HCT116 (cell line): Measurements from ENCODE around the gene DVL1. TPM values are rescaled to one million over a fixed set of nuclear protein-coding genes. Genes with fewer than 3 reads are reported as not detected.
A peak's percentile ranks its signal among the peaks of the same experiment; 100 is the strongest.

ENCODE experiments used
- ATAC-seq: fragments of 200-7000 bp; cut with Tn5 transposase; 2 replicates; pipeline ENCODE4 v1.9.1; 2020; ENCODE audit warnings: mild to moderate bottlenecking, moderate library complexity
- BruUV-seq: library from RNA; stranded (reverse); fragments of 400-500 nt; replicated peaks from 2 replicates; lab custom pipeline; 2021; lab: Mats Ljungman, UMichigan
- CTCF ChIA-PET: fragments of 300-600 bp; sonication (Branson Sonifier 250); formaldehyde crosslinking; loops from one replicate; lab custom pipeline; 2021; ENCODE audit warnings: antibody characterized with exemption; lab: Charles Lee
- POLR2A ChIA-PET: fragments of 300-600, 350-600 bp; sonication (Branson Sonifier 250); formaldehyde crosslinking; loops from one replicate; lab custom pipeline; 2021; ENCODE audit warnings: antibody characterized with exemption; lab: Charles Lee
- RAD21 ChIA-PET, 2 experiments: fragments of 300-600 bp; sonication (Branson Sonifier 250); formaldehyde crosslinking; loops; one replicate each; lab custom pipeline; 2023; ENCODE audit warnings: low total read pairs in 2 of 2; ENCODE audit not compliant: uncharacterized antibody in 2 of 2, unreplicated experiment in 2 of 2, low non-redundant PET in 1 of 2; lab: Charles Lee
- DNase-seq: peaks from one replicate; pipeline ENCODE4 v3.0.0-alpha.2; 2010; ENCODE audit warnings: low read depth, low spot score
- H2AFZ ChIP-seq: fragments of 200-600 bp; shearing (Covaris generic), sonication (generic); 2 replicates; pipeline ENCODE4 v1.6.1; 2017; ENCODE audit warnings: low read depth, mixed run types, mixed read lengths, antibody characterized with exemption, low read length; ENCODE audit not compliant: poor library complexity, severe bottlenecking
- H3K27ac ChIP-seq: 2 replicates; pipeline ENCODE4 v1.5.1; 2012; ENCODE audit warnings: low read depth, low read length
- H3K27me3 ChIP-seq: fragments of 200-600 bp; sonication (generic); 2 replicates; pipeline ENCODE4 v1.6.1; 2016; ENCODE audit warnings: mixed run types, low read length, mixed read lengths; ENCODE audit not compliant: insufficient read depth
- H3K36me3 ChIP-seq, 2 experiments: fragments of 200-500 bp in 1 of 2; fragments of 200-600 bp in 1 of 2; sonication (Bioruptor generic) in 1 of 2; sonication (generic) in 1 of 2; 2 replicates each; pipeline versions ENCODE4 v1.5.1 to v1.6.1; 2014 to 2016; ENCODE audit warnings: low read length in 2 of 2, inconsistent platforms in 1 of 2, mixed read lengths in 1 of 2, mixed run types in 1 of 2; ENCODE audit not compliant: insufficient read depth in 2 of 2, control insufficient read depth in 1 of 2
- H3K4me1 ChIP-seq, 2 experiments: fragments of 200-600 bp in 1 of 2; sonication (generic) in 1 of 2; 2 replicates each; pipeline versions ENCODE4 v1.5.1 to v1.6.1; 2012 to 2017; ENCODE audit warnings: low read length in 2 of 2, inconsistent platforms in 1 of 2, mild to moderate bottlenecking in 1 of 2, mixed read lengths in 1 of 2, mixed run types in 1 of 2, moderate library complexity in 1 of 2; ENCODE audit not compliant: insufficient read depth in 2 of 2, control insufficient read depth in 1 of 2
- H3K4me2 ChIP-seq: fragments of 200-600 bp; sonication (generic); 2 replicates; pipeline ENCODE4 v1.6.1; 2017; ENCODE audit warnings: mixed run types, low read length, mixed read lengths
- H3K4me3 ChIP-seq, 2 experiments: fragments of 200-600 bp in 1 of 2; sonication (generic) in 1 of 2; replicated peaks in 1 of 2; 2 replicates each; pipeline ENCODE4 v1.5.1; 2011 to 2016; ENCODE audit warnings: low read length in 2 of 2, control low read depth in 1 of 2, low read depth in 1 of 2, mild to moderate bottlenecking in 1 of 2, mixed read lengths in 1 of 2, mixed run types in 1 of 2
- H3K79me2 ChIP-seq: fragments of 200-600 bp; sonication (generic); 2 replicates; pipeline ENCODE4 v1.6.1; 2017; ENCODE audit warnings: mild to moderate bottlenecking, mixed run types, low read length, moderate library complexity, mixed read lengths; ENCODE audit not compliant: insufficient read depth
- H3K9ac ChIP-seq: fragments of 200-600 bp; sonication (generic); 2 replicates; pipeline ENCODE4 v1.6.1; 2016; ENCODE audit warnings: low read length, mixed read lengths
- H3K9me2 ChIP-seq: fragments of 200-600 bp; sonication (generic), shearing (Covaris generic); 2 replicates; pipeline ENCODE4 v1.6.1; 2017; ENCODE audit warnings: mixed run types, mild to moderate bottlenecking, moderate library complexity; ENCODE audit not compliant: insufficient read depth
- H3K9me3 ChIP-seq, 2 experiments: fragments of 200-500 bp in 1 of 2; fragments of 200-600 bp in 1 of 2; sonication (Bioruptor generic) in 1 of 2; sonication (generic) in 1 of 2; 2 replicates each; pipeline ENCODE4 v1.6.1; 2014 to 2017; ENCODE audit warnings: low read length in 2 of 2, mixed read lengths in 2 of 2, inconsistent platforms in 1 of 2, low read depth in 1 of 2, mild to moderate bottlenecking in 1 of 2, mixed run types in 1 of 2, moderate library complexity in 1 of 2; ENCODE audit not compliant: control insufficient read depth in 1 of 2, insufficient read depth in 1 of 2
- H4K20me1 ChIP-seq: fragments of 200-600 bp; sonication (generic), shearing (Covaris generic); 2 replicates; pipeline ENCODE4 v1.6.1; 2017; ENCODE audit warnings: mixed run types, mild to moderate bottlenecking, moderate library complexity; ENCODE audit not compliant: insufficient read depth
- ELF1 ChIP-seq: IDR thresholded peaks from 2 replicates; pipeline ENCODE4 v1.6.1; 2012; ENCODE audit warnings: low read depth, borderline replicate concordance
- EZH2phosphoT487 ChIP-seq: fragments of 200-600 bp; IDR thresholded peaks from 2 replicates; pipeline ENCODE4 v1.6.1; 2018; ENCODE audit warnings: antibody characterized with exemption, borderline replicate concordance
- FOSL1 ChIP-seq: IDR thresholded peaks from 2 replicates; pipeline ENCODE4 v1.6.1; 2012; ENCODE audit warnings: low read depth
- JUND ChIP-seq: IDR thresholded peaks from 2 replicates; pipeline ENCODE4 v1.6.1; 2012
- MAX ChIP-seq: IDR thresholded peaks from 2 replicates; pipeline ENCODE4 v1.6.1; 2012
- SP1 ChIP-seq: IDR thresholded peaks from 2 replicates; pipeline ENCODE4 v1.6.1; 2012; ENCODE audit warnings: low read depth
- ZBTB33 ChIP-seq: IDR thresholded peaks from 2 replicates; pipeline ENCODE4 v1.6.1; 2011; ENCODE audit warnings: mild to moderate bottlenecking, low read length, moderate library complexity; ENCODE audit not compliant: insufficient replicate concordance; ENCODE audit errors: extremely low read depth
- intact Hi-C: fragments of 100-400 bp; cut with micrococcal nuclease; formaldehyde crosslinking; loops from 2 replicates; pipeline ENCODE4 v1.10.0; 2022
- total RNA-seq: library from RNA; stranded (reverse); gene quantifications from one replicate; pipeline ENCODE4 v1.2.1, GENCODE V29; 2021; ENCODE audit not compliant: unreplicated experiment

The DVL1 gene
- total RNA-seq, 1 experiment from 2014 or later, result 160 TPM

GRCh38 chr1:1373051-1373814, 24.0 kb upstream of the DVL1 start:
- Histone ChIP-seq H4K20me1 (no peaks in the 10 kb centered on the region), H3K79me2 (peaks cover 29% of the 10 kb centered on the region), H3K9me2 (no peaks in the 10 kb centered on the region), H3K36me3 (peaks cover 0 to 11% of the 10 kb centered on the region in 2 experiments; a peak in 1 of 4 replicates), H3K4me2 (peak overlapping the region; percentile 79), H3K4me1 (peaks cover 14 to 33% of the 10 kb centered on the region in 2 experiments), H2AFZ (no peak overlapping the region), H3K4me3 (peak overlapping the region; percentile 73 to 93), H3K9me3 (no peaks in the 10 kb centered on the region), H3K27me3 (no peaks in the 10 kb centered on the region), H3K27ac (peak overlapping the region; percentile 27; the same call in 1 of the 2 replicates), H3K9ac (peak overlapping the region; percentile 96)
- no TSS peak for BruUV-seq
- ATAC-seq (no peak), DNase-seq (no peak)
- intact Hi-C loops, result no loop called here
- TF ChIP-seq EZH2phosphoT487 (no peak), MAX (no peak), SP1 (no peak), JUND (no peak), ELF1 (no peak), FOSL1 (no peak), ZBTB33 (no peak)
- POLR2A ChIA-PET, result no interaction called here
- RAD21 ChIA-PET, result no interaction called here
- CTCF ChIA-PET, result no interaction called here
